NCI-H2227 (cell line): ENCODE data around the gene METTL2B.
"Not testable (repeated sequence)": the region's sequence is repeated elsewhere in the genome, so short reads cannot be mapped to it uniquely, and the experiment has no call there.

ENCODE experiments used
- DNase-seq: peaks from one replicate; lab custom pipeline; 2025; ENCODE audit not compliant: unreplicated experiment; lab: John Stamatoyannopoulos, UW

Gene METTL2B

DNA sequence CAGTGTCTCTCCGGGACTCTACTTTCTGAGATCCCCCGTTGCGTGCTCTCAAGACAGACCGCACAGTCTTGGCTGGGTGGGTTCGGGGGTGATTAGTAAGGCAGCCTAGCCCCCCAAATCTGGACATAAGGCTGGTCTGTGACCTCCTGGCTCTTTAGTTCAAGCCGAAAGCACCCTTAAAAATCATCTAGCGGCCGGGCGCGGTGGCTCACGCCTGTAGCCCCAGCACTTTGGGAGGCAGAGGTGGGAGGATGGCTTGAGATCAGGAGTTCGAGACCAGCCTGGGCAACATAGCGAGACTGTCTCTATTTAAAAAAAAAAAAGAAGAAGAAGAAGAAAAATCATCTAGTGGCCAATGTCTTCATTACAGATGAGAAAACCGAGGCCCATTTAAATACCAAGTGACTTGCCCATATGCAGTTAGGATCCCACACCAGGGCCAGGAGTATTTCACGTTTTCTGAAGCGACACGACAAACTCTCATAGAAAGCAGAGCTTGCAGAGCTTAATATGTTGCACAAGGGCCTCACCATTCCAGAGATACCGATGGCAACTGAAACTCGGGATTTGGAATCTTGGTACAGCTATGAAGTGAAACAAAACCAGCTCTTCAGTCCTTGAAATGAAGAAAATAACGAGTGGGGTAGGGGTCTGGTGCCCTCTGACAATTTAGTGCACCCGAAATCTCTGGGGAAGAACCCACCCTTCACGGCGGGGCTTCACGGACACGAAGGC lies 21.6 kb upstream of the METTL2B start:
- DNase-seq: peak; percentile 53

DNA sequence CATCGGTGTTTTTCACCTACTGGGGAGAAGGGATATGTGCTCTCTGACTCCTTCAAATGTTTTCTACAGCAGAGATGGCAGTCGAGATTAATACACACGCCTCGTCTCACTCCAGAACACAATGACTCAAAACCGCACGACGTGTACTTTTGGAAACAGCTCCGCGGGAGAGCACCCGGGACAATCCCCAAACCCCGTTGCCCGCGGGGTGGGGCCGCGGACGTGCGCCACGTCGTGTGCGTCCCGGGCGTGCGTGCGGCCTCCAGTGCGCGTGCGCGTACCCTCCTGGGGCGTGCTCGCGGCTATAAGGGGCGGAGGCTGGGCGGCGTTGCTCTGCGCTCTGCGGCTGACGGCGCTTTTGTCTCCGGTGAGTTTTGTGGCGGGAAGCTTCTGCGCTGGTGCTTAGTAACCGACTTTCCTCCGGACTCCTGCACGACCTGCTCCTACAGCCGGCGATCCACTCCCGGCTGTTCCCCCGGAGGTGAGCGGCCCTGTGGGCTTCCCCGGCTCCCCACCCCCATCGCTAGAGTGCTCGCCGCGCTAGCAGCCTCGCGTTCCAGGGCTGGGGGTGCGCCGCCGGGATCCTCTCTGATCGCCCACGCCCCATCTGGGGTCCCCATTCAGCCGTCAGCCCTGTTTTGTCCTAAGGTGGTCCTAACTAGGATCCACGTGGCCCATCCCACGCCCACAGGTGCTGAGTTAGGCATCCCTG lies 20.8 kb upstream of the METTL2B start, which contains the start of gene HILPDA:
TSS of gene HILPDA (plus strand) at position 336 of the 712 bp plus-strand sequence. CDS start 1,391 bp downstream, outside the sequence.
- peak; percentile 95 for DNase-seq

DNA sequence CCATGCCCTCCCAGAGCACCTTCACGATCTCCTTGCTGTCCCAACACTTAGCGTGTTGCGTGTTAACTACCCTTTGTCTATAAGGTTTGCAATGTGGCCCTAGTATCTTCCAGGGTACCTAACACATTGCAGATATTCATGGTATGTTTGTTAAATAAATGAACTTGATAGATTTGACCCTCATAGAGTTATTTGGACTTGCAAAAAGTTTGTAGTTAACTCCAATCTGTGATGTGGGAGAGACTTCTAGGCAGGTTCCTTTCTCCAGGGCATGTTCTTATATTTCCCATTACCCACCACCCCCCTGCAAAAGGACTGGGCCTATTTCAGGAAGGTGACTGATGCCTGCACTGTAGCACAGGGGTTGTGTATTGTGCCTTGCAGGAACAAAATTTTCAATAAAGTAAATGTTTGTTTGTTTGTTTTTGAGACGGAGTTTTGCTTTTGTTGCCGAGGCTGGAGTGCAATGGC lies 20.3 kb upstream of the METTL2B start:
- no peak for DNase-seq

DNA sequence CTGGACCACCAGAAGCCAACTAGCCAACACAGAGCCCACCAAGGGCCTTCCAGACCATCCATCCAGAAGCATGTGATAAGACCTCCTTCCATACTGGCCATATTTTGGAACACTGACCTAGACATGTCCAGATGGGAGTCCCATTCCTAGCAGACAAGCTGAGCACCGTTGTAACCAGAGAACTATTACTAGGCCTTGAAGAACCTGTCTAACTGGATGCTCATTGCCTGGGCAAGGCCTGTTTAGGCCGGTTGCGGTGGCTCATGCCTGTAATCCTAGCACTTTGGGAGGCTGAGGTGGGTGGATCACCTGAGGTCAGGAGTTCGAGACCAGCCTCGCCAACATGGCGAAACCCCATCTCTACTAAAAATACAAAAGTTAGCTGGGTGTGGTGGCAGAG lies 19.2 kb upstream of the METTL2B start:
- DNase-seq: not testable (repeated sequence)

DNA sequence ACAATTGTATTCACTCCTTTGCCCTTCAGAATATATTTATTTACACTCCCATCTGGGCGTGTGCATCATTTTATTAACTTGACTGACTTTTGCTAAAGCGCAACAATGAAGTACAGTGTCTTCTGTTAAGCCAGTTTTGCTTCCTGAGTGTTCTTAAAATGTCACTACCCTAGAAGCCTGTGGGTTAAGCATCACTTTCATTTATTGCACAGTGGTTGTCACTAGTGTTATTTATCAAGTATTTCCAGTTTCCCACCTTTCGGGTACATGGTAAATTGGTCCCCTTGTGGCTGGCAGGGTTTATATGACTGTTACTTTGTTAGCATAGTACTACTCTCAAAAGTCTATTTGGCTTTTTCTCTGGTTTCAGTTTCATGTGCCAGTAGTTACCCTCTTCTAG lies 17.6 kb upstream of the METTL2B start:
- no peak for DNase-seq

DNA sequence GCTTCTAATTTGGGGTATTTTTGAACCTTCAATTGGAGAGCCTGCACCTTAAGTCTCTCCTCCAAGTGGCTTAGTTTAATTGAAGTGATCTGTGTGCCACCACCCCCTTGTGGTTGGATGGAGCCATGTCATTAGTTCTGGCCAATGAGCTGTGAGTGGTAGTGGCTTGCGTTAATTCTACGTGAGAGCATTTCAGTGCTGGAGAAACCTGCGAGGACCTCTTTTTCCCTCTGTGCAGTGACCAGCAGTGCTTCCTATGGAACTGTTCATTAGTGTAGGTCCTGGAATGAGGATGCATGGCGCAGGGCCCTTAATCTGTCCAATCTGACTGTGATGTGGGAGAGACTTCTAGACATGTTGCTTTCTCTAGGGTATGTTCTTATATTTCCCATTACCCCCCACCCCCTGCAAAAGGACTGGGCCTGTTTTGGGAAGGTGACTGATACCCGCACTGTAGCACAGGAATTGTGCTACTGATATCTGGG lies 17.1 kb upstream of the METTL2B start:
- peak; percentile 75 for DNase-seq

DNA sequence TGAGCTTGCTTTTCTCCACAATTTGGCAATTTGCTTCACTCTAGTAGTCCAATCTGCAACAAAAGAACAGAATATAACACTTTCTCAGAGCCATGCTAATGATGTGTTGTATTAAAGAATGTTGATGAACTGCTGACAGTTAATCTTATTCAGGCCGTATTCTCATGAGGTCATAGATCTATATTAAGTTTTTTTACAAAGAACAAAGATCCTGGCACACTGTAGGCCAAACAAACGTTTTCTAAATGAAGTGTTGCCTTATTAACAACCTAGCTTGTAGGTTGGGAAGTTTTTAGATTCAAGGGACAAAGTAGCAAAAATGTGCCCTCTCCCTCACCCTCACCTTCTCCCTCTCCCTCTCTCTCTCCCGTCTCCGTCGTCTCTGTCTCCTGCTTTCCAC lies 14.1 kb upstream of the METTL2B start:
- DNase-seq: no peak

DNA sequence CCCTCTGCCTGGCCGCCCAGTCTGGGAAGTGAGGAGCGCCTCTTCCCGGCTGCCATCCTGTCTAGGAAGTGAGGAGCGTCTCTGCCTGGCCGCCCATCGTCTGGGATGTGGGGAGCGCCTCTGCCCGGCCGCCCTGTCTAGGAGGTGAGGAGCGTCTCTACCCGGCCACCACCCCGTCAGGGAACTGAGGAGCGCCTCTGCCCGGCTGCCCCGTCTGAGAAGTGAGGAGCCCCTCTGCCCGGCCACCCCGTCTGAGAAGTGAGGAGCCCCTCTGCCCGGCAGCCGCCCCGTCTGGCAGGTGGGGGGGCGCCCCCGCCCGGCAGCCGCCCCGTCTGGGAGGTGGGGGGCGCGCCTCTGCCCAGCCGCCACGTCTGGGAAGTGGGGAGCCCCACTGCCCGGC lies 13.2 kb upstream of the METTL2B start:
- DNase-seq: not testable (repeated sequence)

DNA sequence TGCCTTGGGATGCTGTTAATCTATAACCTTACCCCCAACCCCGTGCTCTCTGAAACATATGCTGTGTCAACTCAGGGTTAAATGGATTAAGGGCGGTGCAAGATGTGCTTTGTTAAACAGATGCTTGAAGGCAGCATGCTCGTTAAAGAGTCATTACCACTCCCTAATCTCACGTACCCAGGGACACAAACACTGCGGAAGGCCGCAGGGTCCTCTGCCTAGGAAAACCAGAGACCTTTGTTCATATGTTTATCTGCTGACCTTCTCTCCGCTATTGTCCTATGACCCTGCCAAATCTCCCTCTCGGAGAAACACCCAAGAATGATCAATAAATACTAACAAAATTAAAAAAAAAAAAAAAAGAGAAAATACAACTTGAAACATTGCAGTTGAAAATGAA lies 12.6 kb upstream of the METTL2B start:
- DNase-seq: not testable (repeated sequence)

DNA sequence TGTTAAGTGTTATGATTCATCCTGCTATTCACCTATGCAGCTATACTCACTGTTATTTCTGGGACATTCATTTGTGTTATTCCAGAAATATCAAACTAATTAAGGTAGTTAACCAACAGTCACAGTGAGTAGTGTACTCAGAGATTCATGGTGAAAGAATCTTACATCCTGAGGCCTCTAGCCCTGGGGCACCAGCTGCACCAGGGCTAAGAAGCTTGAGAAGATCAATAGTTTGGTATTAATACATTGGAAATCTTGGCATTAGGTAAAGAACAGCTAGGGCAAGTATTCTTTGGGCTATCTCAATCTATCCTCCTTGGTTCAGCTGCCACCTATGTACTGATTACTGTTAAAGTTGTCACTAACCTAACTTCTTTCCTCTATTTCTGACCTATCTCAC lies 9.7 kb upstream of the METTL2B start:
- DNase-seq: not testable (repeated sequence)

DNA sequence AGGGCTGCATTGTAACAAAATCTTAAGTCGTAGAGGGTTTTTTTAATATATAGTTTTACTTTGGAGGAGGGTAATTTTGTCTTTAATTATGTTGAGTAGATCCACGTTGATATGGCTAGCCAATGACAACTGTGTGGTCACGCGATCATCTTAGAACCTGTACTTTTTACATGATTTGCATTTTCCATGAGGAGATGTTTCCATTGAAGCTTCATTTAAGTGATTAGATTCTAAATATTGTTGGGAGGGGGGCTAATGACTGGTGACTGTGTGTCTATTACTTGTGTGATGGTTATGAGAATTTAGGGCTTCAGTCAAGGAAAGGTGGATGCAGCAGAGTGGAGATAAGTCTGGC lies 765 bp downstream of the METTL2B start:
- not testable (repeated sequence) for DNase-seq

DNA sequence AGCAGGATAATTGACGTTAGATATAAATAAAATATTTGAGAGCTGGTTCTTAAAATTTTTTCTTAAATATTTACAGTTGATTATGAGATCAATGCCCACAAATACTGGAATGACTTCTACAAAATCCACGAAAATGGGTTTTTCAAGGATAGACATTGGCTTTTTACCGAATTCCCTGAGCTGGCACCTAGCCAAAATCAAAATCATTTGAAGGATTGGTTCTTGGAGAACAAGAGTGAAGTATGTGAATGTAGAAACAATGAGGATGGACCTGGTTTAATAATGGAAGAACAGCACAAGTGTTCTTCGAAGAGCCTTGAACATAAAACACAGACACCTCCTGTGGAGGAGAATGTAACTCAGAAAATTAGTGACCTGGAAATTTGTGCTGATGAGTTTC lies 2.5 kb downstream of the METTL2B start:
- DNase-seq: not testable (repeated sequence)

DNA sequence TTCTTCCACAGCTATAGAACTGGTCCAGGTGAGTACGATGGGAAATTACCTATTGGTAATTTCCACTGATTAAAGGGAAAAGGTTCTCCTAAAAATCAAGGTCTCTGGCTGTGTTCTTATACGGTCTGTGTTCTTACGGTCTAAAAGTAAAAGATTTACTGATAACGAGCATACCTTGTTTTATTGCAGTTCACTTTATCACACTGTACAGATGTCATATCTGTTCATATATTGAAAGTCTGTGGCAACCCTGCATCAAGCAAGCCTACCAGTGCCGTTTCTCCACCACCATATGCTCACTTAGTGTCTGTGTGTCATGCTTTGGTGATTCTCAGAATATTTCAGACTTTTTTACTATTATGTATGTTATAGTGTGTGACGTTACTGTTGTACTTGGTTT lies 11.6 kb downstream of the METTL2B start:
- not testable (repeated sequence) for DNase-seq

DNA sequence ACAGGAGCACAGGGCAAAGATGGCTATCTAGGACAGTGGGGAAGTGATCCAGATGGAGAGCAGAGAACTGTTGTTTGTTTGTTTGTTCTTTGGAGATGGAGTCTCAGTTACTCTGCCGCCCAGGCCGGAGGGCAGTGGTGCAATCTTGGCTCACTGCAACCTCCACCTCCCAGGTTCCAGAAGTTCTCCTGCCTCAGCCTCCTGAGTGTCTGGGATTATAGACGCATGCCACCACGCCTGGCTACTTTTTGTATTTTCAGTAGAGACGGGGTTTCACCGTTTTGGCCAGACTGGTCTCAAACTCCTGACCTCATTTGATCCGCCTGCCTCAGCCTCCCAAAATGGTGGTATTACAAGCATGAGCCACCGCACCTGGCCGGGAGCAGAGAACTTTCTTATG lies 20.9 kb downstream of the METTL2B start:
- DNase-seq: no peak

DNA sequence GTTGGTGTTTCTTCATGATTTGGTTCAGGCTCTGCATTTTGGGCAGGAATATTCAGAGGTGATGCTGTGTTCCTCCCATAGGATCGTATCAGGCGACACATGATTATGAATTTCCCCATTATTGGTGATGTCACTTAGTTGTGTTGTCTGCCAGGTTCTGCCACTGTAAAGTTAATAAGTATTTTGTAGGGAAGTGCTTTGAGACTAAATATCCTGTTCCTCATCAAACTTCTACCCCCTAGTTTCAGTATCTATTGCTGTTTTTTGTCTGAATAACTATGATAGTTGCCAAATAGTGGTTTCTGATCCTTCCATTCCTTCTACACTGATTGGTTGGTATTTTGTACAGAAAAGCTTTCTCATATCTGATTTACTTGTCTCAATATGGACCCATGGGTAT lies 28.9 kb downstream of the METTL2B start:
- not testable (repeated sequence) for DNase-seq

DNA sequence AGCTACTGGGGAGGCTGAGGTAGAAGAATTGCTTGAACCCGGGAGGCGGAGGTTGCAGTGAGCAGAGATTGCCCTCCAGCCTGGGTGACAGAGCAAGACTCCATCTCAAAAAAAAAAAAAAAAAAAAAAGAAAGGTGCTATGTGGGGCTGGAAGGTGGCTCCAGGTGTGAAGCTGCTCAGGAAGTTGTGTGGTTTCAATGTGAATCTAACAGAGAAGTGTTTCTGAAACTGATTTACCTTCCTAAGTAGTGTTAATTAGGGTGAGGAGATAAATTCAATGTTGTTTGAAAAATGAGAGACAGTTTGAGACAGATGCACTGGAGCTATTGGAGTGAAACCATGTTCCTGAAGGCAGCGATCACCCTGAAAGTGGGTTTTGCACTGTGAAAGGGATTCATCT lies 30.3 kb downstream of the METTL2B start:
- DNase-seq: not testable (repeated sequence)

DNA sequence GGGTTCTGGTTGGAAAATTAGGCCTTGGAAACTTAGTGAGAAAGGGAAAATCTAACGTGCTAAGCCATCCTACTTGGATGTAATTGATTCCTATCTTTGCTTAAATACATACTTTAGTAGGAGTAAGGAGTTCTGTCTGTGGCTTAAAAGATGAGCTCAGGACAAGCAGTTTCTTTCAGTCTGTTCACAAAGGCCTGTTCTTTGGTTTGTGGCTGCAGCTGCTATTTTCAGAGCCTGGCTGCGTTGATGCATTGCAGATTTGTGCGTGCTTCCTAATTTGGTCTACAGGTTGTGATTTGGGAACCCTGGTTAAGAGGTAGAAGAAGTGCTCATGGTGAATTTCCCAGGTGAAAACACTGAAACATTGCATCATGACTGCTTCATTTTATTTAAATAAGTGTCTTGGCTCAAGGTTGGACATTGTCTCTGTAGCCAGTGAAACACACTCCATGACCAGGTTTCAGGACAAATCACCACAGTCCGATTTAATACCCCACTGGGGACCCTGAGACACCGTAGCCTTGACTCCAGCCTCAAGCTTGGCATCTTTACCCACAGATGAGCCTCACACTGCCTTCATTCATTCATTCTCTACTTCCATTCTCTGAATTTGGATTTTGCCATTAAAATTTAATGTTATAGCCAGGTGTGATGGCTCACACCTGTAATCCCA lies 30.9 kb downstream of the METTL2B start:
- DNase-seq: not testable (repeated sequence)

DNA sequence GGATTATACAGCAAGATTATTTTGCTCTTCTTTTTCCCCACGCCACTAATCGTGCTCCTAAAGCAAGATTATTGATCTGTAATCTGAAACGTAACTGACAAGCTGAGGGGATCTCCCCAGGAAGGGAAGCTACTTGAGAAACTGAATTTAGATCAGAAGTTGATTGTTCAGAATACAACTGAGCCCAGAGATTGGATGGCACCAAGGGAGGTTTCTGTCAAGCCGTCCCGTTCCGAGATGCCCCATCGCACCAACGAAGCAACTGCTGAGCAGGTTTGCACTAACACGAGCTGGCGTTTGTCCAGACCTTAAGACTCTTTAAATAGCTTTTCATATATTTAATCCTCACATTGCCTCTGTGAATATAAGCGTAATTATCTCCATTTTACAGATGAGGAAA lies 35.1 kb downstream of the METTL2B start:
- DNase-seq: not testable (repeated sequence)

DNA sequence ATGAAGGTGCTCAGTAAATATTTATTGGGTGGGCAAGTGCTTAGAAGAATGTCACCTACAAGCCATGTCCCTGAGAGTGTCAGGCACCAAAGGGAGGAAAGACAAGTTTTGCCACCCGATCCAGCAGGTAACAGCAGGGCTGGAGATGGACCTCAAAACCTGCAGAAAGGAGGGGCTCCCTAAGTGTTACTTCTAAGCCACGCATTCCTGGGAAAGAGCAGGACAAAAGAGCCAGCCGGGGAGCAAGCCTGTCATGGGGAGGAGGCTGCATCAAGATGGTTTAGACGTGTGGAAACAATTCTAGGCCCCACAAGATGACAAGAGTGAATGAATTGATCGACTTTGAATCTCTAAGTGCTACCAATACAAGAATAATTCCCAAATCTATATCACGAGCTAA lies 38.7 kb downstream of the METTL2B start:
- DNase-seq: not testable (repeated sequence)

DNA sequence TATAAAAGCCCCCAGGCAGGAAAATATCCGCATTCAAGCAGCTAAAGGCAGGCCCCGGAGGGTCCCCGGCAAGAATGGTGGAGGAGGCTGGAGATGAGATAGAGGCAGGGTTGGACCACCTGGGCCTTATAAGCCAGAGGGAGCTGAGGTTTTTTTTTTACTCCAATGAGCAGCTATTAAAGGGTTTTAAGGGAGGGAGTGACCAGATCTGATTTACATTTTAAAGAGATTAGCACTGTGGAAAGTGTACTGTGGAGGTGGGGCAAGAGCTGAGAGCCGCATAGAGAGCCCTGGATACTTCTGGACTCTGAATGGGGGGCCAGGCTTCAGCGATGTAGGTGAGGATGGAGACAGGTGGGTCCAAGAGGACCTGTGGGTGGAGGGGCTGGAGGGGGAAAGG lies 40.5 kb downstream of the METTL2B start:
- DNase-seq: not testable (repeated sequence)

DNA sequence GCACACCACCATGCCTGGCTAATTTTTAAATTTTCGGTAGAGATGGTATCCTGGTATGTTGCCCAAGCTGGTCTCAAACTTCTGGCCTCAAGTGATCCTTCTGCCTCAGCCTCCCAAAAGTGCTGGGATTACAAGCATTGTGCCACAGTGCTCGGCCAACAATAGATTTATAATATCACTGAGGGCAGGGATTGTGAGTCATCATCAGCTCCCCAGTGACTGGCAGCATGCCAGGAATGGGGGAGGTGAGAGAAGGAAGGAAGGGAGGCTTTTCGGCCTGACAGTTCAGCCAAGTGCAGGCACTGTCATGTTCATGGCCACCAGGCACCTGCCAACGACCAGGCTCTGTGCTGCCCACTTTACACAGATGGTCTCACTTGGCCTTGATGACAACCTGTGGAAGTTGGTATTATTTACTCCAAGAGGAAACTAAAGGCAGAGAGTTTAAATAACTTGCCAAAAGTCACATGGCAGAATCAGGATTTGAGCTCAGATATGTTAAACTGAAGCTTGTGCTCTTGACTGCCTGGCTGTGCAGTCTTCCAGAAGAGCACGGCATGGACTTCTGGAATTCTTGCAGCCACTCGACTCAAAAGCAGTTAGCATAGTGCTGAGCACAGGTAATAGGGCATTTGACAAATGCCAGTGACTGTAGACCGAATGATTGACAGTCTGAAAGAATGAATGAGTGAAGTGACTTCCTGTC lies 46.8 kb downstream of the METTL2B start:
- peak; percentile 88 for DNase-seq
